HEK293 (cell line): Measurements from ENCODE around the gene IGF2BP1.

Source experiments
- CTCF ChIA-PET: fragments of 350-600 bp; formaldehyde crosslinking; extraction: SDS; loops from one replicate; lab custom pipeline; 2021; ENCODE audit warnings: antibody characterized with exemption; lab: Yijun Ruan, JAX
- POLR2A ChIA-PET: fragments of 300-600 bp; formaldehyde crosslinking; extraction: SDS; loops from one replicate; lab custom pipeline; 2020; ENCODE audit warnings: antibody characterized with exemption, inconsistent platforms; lab: Yijun Ruan, JAX
- H3K27ac ChIP-seq: fragments of 200-500 bp; sonication (Bioruptor generic); 2 replicates; pipeline ENCODE4 v1.5.1; 2014; ENCODE audit warnings: low read depth, low read length, control low read depth, inconsistent platforms; ENCODE audit errors: extremely low read depth
- H3K36me3 ChIP-seq, 2 experiments: fragments of 200-500 bp in 1 of 2; sonication (Bioruptor generic) in 1 of 2; 1 replicate in 1 of 2; 2 replicates in 1 of 2; pipeline ENCODE4 v1.5.1; 2014 to 2017; ENCODE audit warnings: inconsistent platforms in 2 of 2, low read length in 2 of 2; ENCODE audit not compliant: control insufficient read depth in 2 of 2, insufficient read depth in 1 of 2
- H3K4me1 ChIP-seq: fragments of 200-500 bp; sonication (Bioruptor generic); 2 replicates; pipeline ENCODE4 v1.5.1; 2014; ENCODE audit warnings: mild to moderate bottlenecking, low read length, inconsistent platforms; ENCODE audit not compliant: control insufficient read depth, insufficient read depth
- H3K4me3 ChIP-seq: 2 replicates; pipeline ENCODE4 v1.5.1; 2011; ENCODE audit warnings: low read depth, mild to moderate bottlenecking, control low read depth, low read length, moderate library complexity
- H3K9me3 ChIP-seq: fragments of 200-500 bp; sonication (Bioruptor generic); 2 replicates; pipeline ENCODE4 v1.5.1; 2014; ENCODE audit warnings: low read depth, low read length, inconsistent platforms; ENCODE audit not compliant: control insufficient read depth, insufficient read depth
- BCL11B ChIP-seq: fragments of 450-650 bp; formaldehyde crosslinking; IDR thresholded peaks from 2 replicates; pipeline ENCODE4 v1.5.1; 2016; ENCODE audit warnings: low read depth, missing biosample characterization, missing genetic modification characterization
- GLI4 ChIP-seq: fragments of 450-650 bp; formaldehyde crosslinking; IDR thresholded peaks from 2 replicates; pipeline ENCODE4 v1.5.1; 2016; ENCODE audit warnings: missing biosample characterization, missing genetic modification characterization
- HOXC10 ChIP-seq: sonication (generic); formaldehyde crosslinking; IDR thresholded peaks from 2 replicates; pipeline ENCODE4 v1.8.1; 2023; ENCODE audit warnings: mild to moderate bottlenecking, missing genetic modification reagents
- KLF1 ChIP-seq: fragments of 450-650 bp; formaldehyde crosslinking; IDR thresholded peaks from 2 replicates; pipeline ENCODE4 v1.5.1; 2016; ENCODE audit warnings: missing biosample characterization, missing genetic modification characterization
- KLF17 ChIP-seq: fragments of 450-650 bp; formaldehyde crosslinking; IDR thresholded peaks from 2 replicates; pipeline ENCODE4 v1.5.1; 2016; ENCODE audit warnings: missing biosample characterization, missing genetic modification characterization
- MYNN ChIP-seq: fragments of 450-650 bp; formaldehyde crosslinking; IDR thresholded peaks from 2 replicates; pipeline ENCODE4 v1.5.1; 2016; ENCODE audit warnings: missing biosample characterization, missing genetic modification characterization, borderline replicate concordance
- ZBTB48 ChIP-seq: fragments of 450-650 bp; formaldehyde crosslinking; IDR thresholded peaks from 2 replicates; pipeline ENCODE4 v1.5.1; 2016; ENCODE audit warnings: missing biosample characterization, missing genetic modification characterization
- ZNF19 ChIP-seq: fragments of 450-650 bp; formaldehyde crosslinking; IDR thresholded peaks from 2 replicates; pipeline ENCODE4; 2016; ENCODE audit warnings: missing biosample characterization, missing genetic modification characterization, low read depth
- ZNF214 ChIP-seq: fragments of 450-650 bp; formaldehyde crosslinking; IDR thresholded peaks from 2 replicates; pipeline ENCODE4 v1.5.1; 2017; ENCODE audit warnings: missing biosample characterization, mild to moderate bottlenecking, missing genetic modification characterization, borderline replicate concordance
- ZNF274 ChIP-seq, 2 experiments: fragments of 200-500 bp in 1 of 2; fragments of 450-650 bp in 1 of 2; sonication (Bioruptor generic) in 1 of 2; formaldehyde crosslinking in 1 of 2; IDR thresholded peaks; 2 replicates each; pipeline versions ENCODE4 v1.5.1 to v1.6.1; 2014 to 2016; ENCODE audit warnings: borderline replicate concordance in 1 of 2, inconsistent platforms in 1 of 2, low read length in 1 of 2, missing biosample characterization in 1 of 2, missing genetic modification characterization in 1 of 2
- ZNF416 ChIP-seq: fragments of 450-650 bp; formaldehyde crosslinking; IDR thresholded peaks from 2 replicates; pipeline ENCODE4 v1.5.1; 2016; ENCODE audit warnings: missing biosample characterization, missing genetic modification characterization
- ZNF548 ChIP-seq: fragments of 450-650 bp; formaldehyde crosslinking; IDR thresholded peaks from 2 replicates; pipeline ENCODE4 v1.5.1; 2016; ENCODE audit warnings: missing biosample characterization, missing genetic modification characterization
- ZNF571 ChIP-seq: fragments of 450-650 bp; formaldehyde crosslinking; IDR thresholded peaks from 2 replicates; pipeline ENCODE4 v1.5.0; 2017; ENCODE audit warnings: missing biosample characterization, missing genetic modification characterization
- ZNF580 ChIP-seq: fragments of 450-650 bp; formaldehyde crosslinking; IDR thresholded peaks from 2 replicates; pipeline ENCODE4 v1.5.1; 2016; ENCODE audit warnings: missing biosample characterization, missing genetic modification characterization
- ZNF624 ChIP-seq: fragments of 450-650 bp; formaldehyde crosslinking; IDR thresholded peaks from 2 replicates; pipeline ENCODE4 v1.5.1; 2017; ENCODE audit warnings: missing biosample characterization, missing genetic modification characterization
- ZNF626 ChIP-seq: fragments of 450-650 bp; sonication (Bioruptor Pico); formaldehyde crosslinking; IDR thresholded peaks from 2 replicates; pipeline ENCODE4 v1.5.1; 2018; ENCODE audit warnings: missing biosample characterization, missing genetic modification characterization, inconsistent platforms
- ZNF791 ChIP-seq: fragments of 450-650 bp; formaldehyde crosslinking; IDR thresholded peaks from 2 replicates; pipeline ENCODE4 v1.5.1; 2016; ENCODE audit warnings: missing biosample characterization, missing genetic modification characterization
- ZNF837 ChIP-seq: fragments of 450-650 bp; formaldehyde crosslinking; IDR thresholded peaks from 2 replicates; pipeline ENCODE4 v1.5.1; 2016; ENCODE audit warnings: missing biosample characterization, missing genetic modification characterization
- ZSCAN18 ChIP-seq: fragments of 450-650 bp; formaldehyde crosslinking; IDR thresholded peaks from 2 replicates; pipeline ENCODE4 v1.5.1; 2016; ENCODE audit warnings: missing biosample characterization, missing genetic modification characterization
- TF ChIP-seq, protein P1 (sequence below): fragments of 450-650 bp; formaldehyde crosslinking; IDR thresholded peaks from 2 replicates; pipeline ENCODE4 v1.5.1; 2016; ENCODE audit warnings: missing biosample characterization, missing genetic modification characterization, borderline replicate concordance

IGF2BP1 gene

DNA sequence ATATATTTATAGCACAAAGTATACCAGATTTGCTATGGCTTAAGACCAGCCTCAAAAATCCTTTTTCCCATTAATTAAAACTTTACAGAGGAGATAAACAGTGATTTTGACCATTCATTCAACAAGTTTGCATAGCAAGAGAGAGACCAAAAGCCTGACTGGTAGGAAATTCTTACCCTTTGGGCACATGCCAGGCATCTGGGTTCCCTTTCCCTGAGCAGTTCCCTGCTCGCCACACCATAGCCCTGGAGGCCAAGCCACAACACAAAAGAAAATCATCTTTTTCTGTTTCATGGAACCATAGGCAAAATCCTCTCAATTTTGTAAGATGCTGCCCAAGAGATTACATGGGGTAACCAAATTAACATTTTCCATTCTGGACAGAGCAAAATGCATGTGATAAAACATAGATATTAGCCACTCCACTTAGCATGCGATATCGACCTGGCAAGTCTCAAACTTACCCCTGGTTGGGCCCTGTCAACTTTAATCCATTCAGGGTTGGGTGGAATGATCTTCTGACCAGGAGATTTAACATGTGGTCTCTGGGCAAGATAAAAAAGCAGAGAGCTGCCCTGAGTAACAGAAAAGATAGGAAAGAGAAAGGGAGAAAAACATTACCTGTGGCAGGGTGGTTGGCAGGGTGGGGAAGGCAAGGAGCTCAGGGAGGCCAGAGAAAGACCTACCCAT, 77.8 kb downstream of the IGF2BP1 start:
- H3K27ac ChIP-seq, result no peak overlapping the region
- ChIA-PET CTCF (interaction anchor here (0.6 kb wide), 1 partner anchor 37 kb away, joined by 5 read pairs; no protein-coding TSS in a partner anchor), POLR2A (no interaction called here)
- no peaks in the 10 kb centered on the region for H3K4me1 ChIP-seq
- TF ChIP-seq ZNF274 (IDR thresholded peaks at IDR 0.05; ENCODE audit: low read length) (no peak), ZNF274 (tag by site-specific recombination; IDR thresholded peaks at IDR 0.05; ENCODE audit: borderline replicate concordance) (no peak), HOXC10 (no peak), KLF17 (tag by site-specific recombination) (no peak)
- TF ChIP-seq, all 188 proteins: peak for 0
- Histone ChIP-seq H3K9me3 (no peaks in the 10 kb centered on the region), H3K36me3 (no peaks in the 10 kb centered on the region), H3K4me3 (no peak overlapping the region)

DNA sequence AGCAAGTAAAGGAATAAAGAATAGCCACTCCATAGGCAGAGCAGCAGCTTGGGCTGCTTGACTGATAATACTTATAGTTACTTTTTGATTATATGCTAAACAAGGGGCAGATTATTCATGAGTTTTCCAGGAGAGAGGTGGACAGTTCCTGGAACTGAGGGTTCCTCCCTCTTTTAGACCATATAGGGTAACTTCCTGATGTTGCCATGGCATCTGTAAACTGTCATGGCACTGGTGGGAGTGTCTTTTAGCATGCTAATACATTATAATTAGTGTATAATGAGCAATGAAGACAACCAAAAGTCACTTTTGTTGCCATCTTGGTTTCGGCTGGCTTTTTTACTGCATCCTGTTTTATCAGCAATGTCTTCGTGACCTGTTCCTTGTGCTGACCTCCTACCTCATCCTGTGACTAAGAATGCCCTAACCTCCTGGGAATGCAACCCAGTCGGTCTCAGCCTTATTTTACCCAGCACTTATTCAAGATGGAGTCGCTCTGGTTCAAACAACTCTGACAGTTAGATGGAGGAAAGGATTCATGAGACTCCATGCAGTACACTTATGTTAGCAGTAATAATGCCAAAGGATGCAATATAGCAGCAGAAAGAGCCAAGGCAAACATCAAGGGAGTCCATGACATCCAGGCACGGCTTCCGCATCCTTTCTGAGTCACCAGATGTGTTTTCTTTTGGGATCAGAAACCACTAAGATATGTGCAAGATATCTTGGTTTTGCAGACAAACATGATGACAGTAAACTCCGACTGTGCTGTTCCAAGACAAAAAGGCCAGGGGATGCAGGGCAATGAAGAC, 79.6 kb downstream of the IGF2BP1 start:
- Histone ChIP-seq H3K9me3 (no peaks in the 10 kb centered on the region), H3K36me3 (no peaks in the 10 kb centered on the region), H3K4me1 (no peaks in the 10 kb centered on the region), H3K27ac (no peak overlapping the region)
- POLR2A ChIA-PET, result no interaction called here
- TF ChIP-seq, protein P1, sequence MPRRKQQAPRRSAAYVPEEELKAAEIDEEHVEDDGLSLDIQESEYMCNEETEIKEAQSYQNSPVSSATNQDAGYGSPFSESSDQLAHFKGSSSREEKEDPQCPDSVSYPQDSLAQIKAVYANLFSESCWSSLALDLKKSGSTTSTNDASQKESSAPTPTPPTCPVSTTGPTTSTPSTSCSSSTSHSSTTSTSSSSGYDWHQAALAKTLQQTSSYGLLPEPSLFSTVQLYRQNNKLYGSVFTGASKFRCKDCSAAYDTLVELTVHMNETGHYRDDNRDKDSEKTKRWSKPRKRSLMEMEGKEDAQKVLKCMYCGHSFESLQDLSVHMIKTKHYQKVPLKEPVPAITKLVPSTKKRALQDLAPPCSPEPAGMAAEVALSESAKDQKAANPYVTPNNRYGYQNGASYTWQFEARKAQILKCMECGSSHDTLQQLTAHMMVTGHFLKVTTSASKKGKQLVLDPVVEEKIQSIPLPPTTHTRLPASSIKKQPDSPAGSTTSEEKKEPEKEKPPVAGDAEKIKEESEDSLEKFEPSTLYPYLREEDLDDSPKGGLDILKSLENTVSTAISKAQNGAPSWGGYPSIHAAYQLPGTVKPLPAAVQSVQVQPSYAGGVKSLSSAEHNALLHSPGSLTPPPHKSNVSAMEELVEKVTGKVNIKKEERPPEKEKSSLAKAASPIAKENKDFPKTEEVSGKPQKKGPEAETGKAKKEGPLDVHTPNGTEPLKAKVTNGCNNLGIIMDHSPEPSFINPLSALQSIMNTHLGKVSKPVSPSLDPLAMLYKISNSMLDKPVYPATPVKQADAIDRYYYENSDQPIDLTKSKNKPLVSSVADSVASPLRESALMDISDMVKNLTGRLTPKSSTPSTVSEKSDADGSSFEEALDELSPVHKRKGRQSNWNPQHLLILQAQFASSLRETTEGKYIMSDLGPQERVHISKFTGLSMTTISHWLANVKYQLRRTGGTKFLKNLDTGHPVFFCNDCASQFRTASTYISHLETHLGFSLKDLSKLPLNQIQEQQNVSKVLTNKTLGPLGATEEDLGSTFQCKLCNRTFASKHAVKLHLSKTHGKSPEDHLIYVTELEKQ (tag by site-specific recombination), result no peak
- TF ChIP-seq ZBTB48 (tag by site-specific recombination) (no peak), ZNF624 (no peak), ZNF571 (tag by site-specific recombination) (no peak), ZNF548 (no peak), BCL11B (tag by site-specific recombination) (no peak), HOXC10 (no peak), KLF1 (no peak), ZNF626 (no peak), ZNF580 (tag by site-specific recombination) (no peak), ZNF837 (tag by site-specific recombination) (no peak), ZSCAN18 (tag by site-specific recombination) (no peak), MYNN (tag by site-specific recombination) (no peak), GLI4 (tag by site-specific recombination) (no peak), ZNF214 (no peak), ZNF19 (tag by site-specific recombination) (no peak), ZNF416 (tag by site-specific recombination) (no peak), ZNF791 (tag by site-specific recombination) (no peak)
- TF ChIP-seq, all 188 proteins: peak for 0
- CTCF ChIA-PET, result no interaction called here
- no peak overlapping the region for H3K4me3 ChIP-seq
